Type B pancreatic cell (in vitro differentiated cells): ENCODE data around the gene KRTAP4-8. TPM values are rescaled to one million over a fixed set of nuclear protein-coding genes. Genes with fewer than 3 reads are reported as not detected.
A peak's percentile ranks its signal among the peaks of the same experiment; 100 is the strongest.
"Not testable (repeated sequence)": the region's sequence is repeated elsewhere in the genome, so short reads cannot be mapped to it uniquely, and the experiment has no call there.

Experiments used
- DNase-seq: peaks from one replicate; pipeline ENCODE4 v3.0.0; 2021; ENCODE audit warnings: mixed read lengths; ENCODE audit not compliant: unreplicated experiment; ENCODE audit errors: extremely low spot score
- H3K27ac Mint-ChIP-seq: 2 replicates; pipeline ENCODE4 v1.8.0; 2021; ENCODE audit warnings: mild to moderate bottlenecking, mixed read lengths
- H3K27me3 Mint-ChIP-seq: 2 replicates; pipeline ENCODE4 v1.8.0; 2021; ENCODE audit warnings: mixed read lengths
- H3K36me3 Mint-ChIP-seq: 2 replicates; pipeline ENCODE4 v1.8.0; 2021; ENCODE audit warnings: mixed read lengths
- H3K4me1 Mint-ChIP-seq: one replicate; pipeline ENCODE4 v1.8.0; 2021; ENCODE audit warnings: mixed read lengths; ENCODE audit not compliant: unreplicated experiment
- H3K4me3 Mint-ChIP-seq: 2 replicates; pipeline ENCODE4 v1.8.0; 2021; ENCODE audit warnings: mild to moderate bottlenecking, mixed read lengths
- H3K9me3 Mint-ChIP-seq: 2 replicates; pipeline ENCODE4 v1.8.0; 2021; ENCODE audit warnings: mixed read lengths
- total RNA-seq: library from RNA; stranded (reverse); gene quantifications from 2 replicates; pipeline ENCODE4 v1.2.1, GENCODE V29; 2021; ENCODE audit warnings: low replicate concordance
- TF ChIP-seq, protein P1 (sequence below): fragments of 200-600 bp; sonication (generic); conservative IDR thresholded peaks from 2 replicates; pipeline ENCODE4 v1.5.0; 2021; ENCODE audit warnings: antibody characterized with exemption, mild to moderate bottlenecking

The KRTAP4-8 gene
- total RNA-seq, 1 donor from 2014 or later, result not detected

DNA sequence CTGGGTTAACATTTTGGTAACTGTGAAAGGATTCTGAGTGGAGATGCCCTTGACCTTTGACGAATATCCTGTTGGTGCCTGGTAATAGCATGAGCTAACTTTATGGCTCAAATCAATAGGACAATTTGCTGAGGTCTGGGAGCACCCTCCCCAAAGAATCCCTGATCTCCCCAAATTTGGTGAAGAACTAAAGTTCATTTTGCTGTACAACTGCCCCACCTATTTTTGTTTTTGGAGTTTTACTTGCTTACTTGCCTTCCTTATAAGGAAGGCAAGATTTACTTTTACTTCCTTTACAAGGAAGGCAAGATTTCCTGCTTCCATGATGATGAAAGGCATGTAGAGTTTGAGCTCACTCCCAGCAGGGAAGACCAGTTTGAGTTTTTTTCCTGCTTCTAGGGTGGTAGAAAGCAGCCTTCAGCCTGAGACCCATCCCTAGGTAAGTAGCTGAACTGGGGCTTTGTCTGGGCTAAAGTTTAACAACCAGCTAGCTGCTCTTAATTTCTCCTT, 10.1 kb upstream of the KRTAP4-8 start:
- no peak for DNase-seq
- Mint-ChIP-seq H3K27ac (peak overlapping the region; percentile 24), H3K4me3 (peak overlapping the region; percentile 24)

DNA sequence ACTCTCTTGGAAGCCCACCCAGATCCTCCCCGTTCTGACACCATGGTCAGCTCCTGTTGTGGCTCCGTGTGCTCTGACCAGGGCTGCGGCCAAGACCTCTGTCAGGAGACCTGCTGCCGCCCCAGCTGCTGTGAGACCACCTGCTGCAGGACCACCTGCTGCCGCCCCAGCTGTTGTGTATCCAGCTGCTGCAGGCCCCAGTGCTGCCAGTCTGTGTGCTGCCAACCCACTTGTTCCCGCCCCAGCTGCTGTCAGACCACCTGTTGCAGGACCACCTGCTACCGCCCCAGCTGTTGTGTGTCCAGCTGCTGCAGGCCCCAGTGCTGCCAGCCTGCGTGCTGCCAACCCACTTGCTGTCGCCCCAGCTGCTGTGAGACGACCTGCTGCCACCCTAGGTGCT, 7.4 kb upstream of the KRTAP4-8 start, which contains the start of gene KRTAP4-9:
KRTAP4-9 (plus strand) TSS at position 43 of the 400 bp plus-strand sequence; CDS start at position 43, 0 bp downstream.
- H3K4me1 Mint-ChIP-seq, H3K27ac Mint-ChIP-seq, DNase-seq, H3K27me3 Mint-ChIP-seq, H3K36me3 Mint-ChIP-seq, H3K4me3 Mint-ChIP-seq, H3K9me3 Mint-ChIP-seq: not testable (repeated sequence)

More for the DNA sequence above, 10.1 kb upstream of the KRTAP4-8 start:
- Mint-ChIP-seq H3K36me3 (no peaks in the 10 kb centered on the region), H3K9me3 (peaks cover 6% of the 10 kb centered on the region), H3K4me1 (peaks cover 4% of the 10 kb centered on the region), H3K27me3 (no peaks in the 10 kb centered on the region)
- TF ChIP-seq, protein P1, sequence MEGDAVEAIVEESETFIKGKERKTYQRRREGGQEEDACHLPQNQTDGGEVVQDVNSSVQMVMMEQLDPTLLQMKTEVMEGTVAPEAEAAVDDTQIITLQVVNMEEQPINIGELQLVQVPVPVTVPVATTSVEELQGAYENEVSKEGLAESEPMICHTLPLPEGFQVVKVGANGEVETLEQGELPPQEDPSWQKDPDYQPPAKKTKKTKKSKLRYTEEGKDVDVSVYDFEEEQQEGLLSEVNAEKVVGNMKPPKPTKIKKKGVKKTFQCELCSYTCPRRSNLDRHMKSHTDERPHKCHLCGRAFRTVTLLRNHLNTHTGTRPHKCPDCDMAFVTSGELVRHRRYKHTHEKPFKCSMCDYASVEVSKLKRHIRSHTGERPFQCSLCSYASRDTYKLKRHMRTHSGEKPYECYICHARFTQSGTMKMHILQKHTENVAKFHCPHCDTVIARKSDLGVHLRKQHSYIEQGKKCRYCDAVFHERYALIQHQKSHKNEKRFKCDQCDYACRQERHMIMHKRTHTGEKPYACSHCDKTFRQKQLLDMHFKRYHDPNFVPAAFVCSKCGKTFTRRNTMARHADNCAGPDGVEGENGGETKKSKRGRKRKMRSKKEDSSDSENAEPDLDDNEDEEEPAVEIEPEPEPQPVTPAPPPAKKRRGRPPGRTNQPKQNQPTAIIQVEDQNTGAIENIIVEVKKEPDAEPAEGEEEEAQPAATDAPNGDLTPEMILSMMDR, result no peak

DNA sequence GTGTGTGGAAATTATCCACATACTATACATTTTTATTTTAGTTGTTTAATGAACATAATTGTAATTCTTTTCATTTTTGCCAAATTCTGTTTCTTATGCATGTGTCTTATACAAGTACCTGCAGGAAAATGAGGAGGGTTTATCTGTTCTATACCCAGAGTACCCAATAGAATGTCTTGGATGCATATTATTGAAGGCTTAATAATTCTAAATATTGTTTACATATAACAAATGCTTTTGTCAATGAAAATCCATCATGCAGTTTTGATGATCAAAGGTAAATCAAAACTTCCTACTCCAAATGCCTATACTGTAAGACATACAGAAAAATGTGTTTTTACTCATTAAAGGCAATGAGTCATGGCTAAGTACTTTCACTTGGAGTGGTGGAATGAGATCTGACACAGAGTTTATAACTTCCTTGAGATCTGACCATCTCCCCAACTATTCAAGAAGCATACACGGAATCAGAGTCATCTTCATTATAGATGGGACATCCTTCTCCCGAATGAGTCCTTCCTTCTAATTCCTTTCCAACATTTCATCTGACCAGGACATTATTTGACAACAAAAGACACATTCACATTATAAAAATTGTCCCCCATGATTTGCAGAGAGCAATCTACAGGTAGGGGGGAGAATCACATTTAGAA, 6.6 kb upstream of the KRTAP4-8 start:
- Mint-ChIP-seq H3K4me1 (peaks cover 14% of the 10 kb centered on the region), H3K9me3 (peaks cover 12% of the 10 kb centered on the region)
- DNase-seq, H3K27me3 Mint-ChIP-seq, H3K27ac Mint-ChIP-seq, H3K36me3 Mint-ChIP-seq, H3K4me3 Mint-ChIP-seq: not testable (repeated sequence)

DNA sequence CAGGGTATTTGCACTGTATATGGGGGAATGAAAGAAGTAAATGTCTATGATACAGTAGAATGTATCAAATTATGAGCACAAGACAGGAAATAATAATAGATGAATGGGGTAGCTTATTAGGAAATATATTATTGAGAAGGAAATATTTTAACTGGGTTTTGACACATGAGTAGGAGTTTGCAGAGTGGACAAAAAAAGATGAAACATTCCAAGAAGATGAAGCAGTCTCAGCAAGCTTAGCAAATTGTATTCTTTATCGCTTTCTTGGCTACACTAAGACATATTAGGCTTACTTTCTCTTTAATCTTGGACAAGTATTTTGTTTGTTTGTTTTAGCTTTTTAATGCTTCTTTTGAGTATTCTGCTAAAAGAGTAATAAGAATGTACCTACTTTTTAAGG, 6.0 kb upstream of the KRTAP4-8 start:
- Mint-ChIP-seq H3K9me3 (peaks cover 10% of the 10 kb centered on the region), H3K27me3 (no peaks in the 10 kb centered on the region), H3K36me3 (peaks cover 5% of the 10 kb centered on the region), H3K4me3 (no peak overlapping the region), H3K4me1 (peaks cover 14% of the 10 kb centered on the region), H3K27ac (no peak overlapping the region)
- TF ChIP-seq, protein P1, result no peak
- no peak for DNase-seq

DNA sequence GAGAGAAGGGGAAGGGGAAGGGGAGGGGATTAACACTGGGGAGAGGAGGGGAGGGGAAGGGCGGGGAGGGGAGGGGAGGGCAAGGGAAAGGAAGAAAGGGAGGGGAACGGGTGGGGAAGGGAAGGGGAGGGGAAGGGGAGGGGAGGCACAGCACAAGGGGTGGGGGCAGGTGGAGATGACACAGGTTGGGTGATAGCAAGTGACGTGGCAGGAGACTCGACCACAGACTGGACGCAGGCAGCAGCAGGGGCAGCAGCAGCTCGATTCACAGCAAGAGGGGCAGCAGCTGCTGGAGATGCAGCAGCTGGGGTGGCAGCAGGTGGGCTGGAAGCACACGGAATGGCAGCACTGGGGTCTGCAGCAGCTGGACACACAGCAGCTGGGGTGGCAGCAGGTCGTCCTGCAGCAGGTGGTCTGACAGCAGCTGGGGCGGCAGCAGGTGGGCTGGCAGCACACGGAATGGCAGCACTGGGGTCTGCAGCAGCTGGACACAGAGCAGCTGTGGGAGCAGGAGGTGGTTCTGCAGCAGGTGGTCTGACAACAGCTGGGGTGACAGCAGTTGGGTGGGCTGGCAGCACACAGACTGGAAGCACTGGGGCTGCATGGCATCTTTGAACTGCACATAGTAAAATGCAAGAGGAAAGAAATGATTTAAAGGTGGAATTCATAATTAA, 3.8 kb upstream of the KRTAP4-8 start, which contains the start of gene KRTAP4-16:
KRTAP4-16 (minus strand) TSS at position 624 of the 674 bp plus-strand sequence; CDS start at position 624, 0 bp downstream.
- DNase-seq, result no peak
- TF ChIP-seq, protein P1, result no peak
- H3K36me3 Mint-ChIP-seq, result peaks cover 5% of the 10 kb centered on the region
- H3K27me3 Mint-ChIP-seq, result no peaks in the 10 kb centered on the region
- peaks cover 14% of the 10 kb centered on the region for H3K4me1 Mint-ChIP-seq
- no peak within 1 kb of the TSS for H3K27ac Mint-ChIP-seq
- no peak within 1 kb of the TSS for H3K4me3 Mint-ChIP-seq
- peaks cover 6% of the 10 kb centered on the region for H3K9me3 Mint-ChIP-seq

DNA sequence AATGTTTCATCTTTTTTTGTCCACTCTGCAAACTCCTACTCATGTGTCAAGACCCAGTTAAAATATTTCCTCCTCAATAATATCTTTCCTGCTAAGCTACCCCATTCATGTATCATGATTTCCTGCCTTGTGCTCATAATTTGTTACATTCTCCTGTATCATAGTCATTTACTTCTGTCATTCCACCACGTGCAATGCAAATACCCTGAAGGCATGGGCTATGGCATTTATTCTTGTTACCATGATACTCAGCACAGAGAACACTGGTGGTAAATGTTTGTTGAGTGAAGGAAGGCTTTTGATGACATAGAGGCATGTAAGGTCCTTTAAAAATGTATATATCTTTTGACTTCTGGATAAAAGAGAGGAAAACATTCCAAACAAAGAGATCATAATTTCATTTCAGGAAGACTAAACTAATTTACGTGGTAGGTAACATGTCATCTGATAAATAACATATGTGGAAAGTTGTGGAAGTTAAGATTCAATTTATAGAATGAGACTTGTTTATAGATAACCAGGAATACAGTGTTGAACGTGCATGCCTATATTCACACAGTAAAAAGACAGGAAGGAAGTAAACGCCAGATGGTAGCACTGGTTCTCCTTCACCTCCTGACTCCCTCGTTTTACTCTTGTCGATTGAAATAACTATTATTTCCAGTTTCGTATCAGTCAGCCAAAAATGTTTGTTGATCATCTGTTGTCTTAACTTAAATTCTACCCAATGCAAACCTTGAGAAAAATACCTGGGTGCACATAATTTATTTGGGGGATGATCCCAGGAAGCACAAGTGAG, 1.9 kb upstream of the KRTAP4-8 start:
- H3K9me3 Mint-ChIP-seq, DNase-seq, H3K36me3 Mint-ChIP-seq, H3K27me3 Mint-ChIP-seq: not testable (repeated sequence)
- Mint-ChIP-seq H3K4me1 (peaks cover 13% of the 10 kb centered on the region), H3K4me3 (peak overlapping the region; percentile 46), H3K27ac (peak overlapping the region; percentile 79)
